PC-3 (cell line): ENCODE measurements around the gene AGPAT3. TPM values are rescaled to one million over a fixed set of nuclear protein-coding genes. Genes with fewer than 3 reads are reported as not detected.

Experiments used
- ATAC-seq: fragments of 200-7000 bp; cut with Tn5 transposase; 2 replicates; pipeline ENCODE4 v1.9.1; 2020; ENCODE audit warnings: mild to moderate bottlenecking, moderate library complexity
- BruUV-seq: library from RNA; stranded (reverse); fragments of 400-500 nt; replicated peaks from 2 replicates; lab custom pipeline; 2021; lab: Mats Ljungman, UMichigan
- CTCF ChIA-PET: fragments of 300-600 bp; sonication (Branson Sonifier 250); formaldehyde crosslinking; loops from one replicate; lab custom pipeline; 2022; ENCODE audit warnings: antibody characterized with exemption; lab: Charles Lee
- POLR2A ChIA-PET: fragments of 300-600 bp; sonication (Branson Sonifier 250); formaldehyde crosslinking; loops from one replicate; lab custom pipeline; 2022; ENCODE audit warnings: antibody characterized with exemption; ENCODE audit not compliant: unreplicated experiment; lab: Charles Lee
- DNase-seq: peaks from one replicate; pipeline ENCODE4 v3.0.0-alpha.2; 2015
- H2AFZ ChIP-seq: fragments of 300-600 bp; sonication (generic); 2 replicates; pipeline ENCODE4 v1.6.0; 2016; ENCODE audit warnings: antibody characterized with exemption, low read length
- H3F3A ChIP-seq: fragments of 300-600 bp; sonication (generic); one replicate; pipeline ENCODE4 v1.6.0; 2017; ENCODE audit warnings: antibody characterized with exemption, low read length, control low read depth, mild to moderate bottlenecking; ENCODE audit not compliant: unreplicated experiment
- H3K27ac ChIP-seq: fragments of 300-600 bp; sonication (generic); 2 replicates; pipeline ENCODE4 v1.5.1; 2016; ENCODE audit warnings: mild to moderate bottlenecking, low read length
- H3K27me3 ChIP-seq: fragments of 300-600 bp; sonication (generic); 2 replicates; pipeline ENCODE4 v1.6.1; 2016; ENCODE audit warnings: low read length, mixed read lengths
- H3K36me3 ChIP-seq: fragments of 300-600 bp; sonication (generic); 2 replicates; pipeline ENCODE4 v1.6.1; 2016; ENCODE audit warnings: low read depth, mixed run types, low read length, mixed read lengths
- H3K4me1 ChIP-seq: fragments of 300-600 bp; sonication (generic); 2 replicates; pipeline ENCODE4 v1.5.1; 2016; ENCODE audit warnings: low read length; ENCODE audit not compliant: insufficient read depth
- H3K4me2 ChIP-seq: fragments of 300-600 bp; sonication (generic); 2 replicates; pipeline ENCODE4 v1.6.0; 2016; ENCODE audit warnings: low read length
- H3K4me3 ChIP-seq: fragments of 300-600 bp; sonication (generic); 2 replicates; pipeline ENCODE4 v1.5.1; 2016; ENCODE audit warnings: mild to moderate bottlenecking, low read length, mixed read lengths
- H3K79me2 ChIP-seq: fragments of 300-600 bp; sonication (generic); 2 replicates; pipeline ENCODE4 v1.6.1; 2017; ENCODE audit warnings: low read length, mixed read lengths
- H3K9ac ChIP-seq: fragments of 300-600 bp; sonication (generic); 2 replicates; pipeline ENCODE4 v1.6.0; 2016; ENCODE audit warnings: mild to moderate bottlenecking, low read length
- H3K9me2 ChIP-seq: fragments of 300-600 bp; sonication (generic); replicated peaks from 2 replicates; pipeline ENCODE4 v1.6.1; 2016; ENCODE audit warnings: mixed run types, low read length, mixed read lengths
- H3K9me3 ChIP-seq: fragments of 300-600 bp; sonication (generic); 2 replicates; pipeline ENCODE4 v1.6.1; 2016; ENCODE audit warnings: low read length, mixed read lengths
- H4K20me1 ChIP-seq: fragments of 300-600 bp; sonication (generic); 2 replicates; pipeline ENCODE4 v1.6.1; 2016; ENCODE audit warnings: low read length, mixed read lengths
- CTCF ChIP-seq: fragments of 300-600 bp; sonication (generic); conservative IDR thresholded peaks from 2 replicates; pipeline ENCODE4 v1.5.1; 2017; ENCODE audit warnings: antibody characterized with exemption, low read depth, mild to moderate bottlenecking, low read length
- EZH2 ChIP-seq: fragments of 300-600 bp; sonication (generic); IDR thresholded peaks from one replicate; pipeline ENCODE4 v1.6.1; 2017; ENCODE audit warnings: antibody characterized with exemption, mild to moderate bottlenecking, low read length; ENCODE audit not compliant: unreplicated experiment
- EZH2phosphoT487 ChIP-seq: fragments of 300-600 bp; sonication (generic); IDR thresholded peaks from 2 replicates; pipeline ENCODE4 v1.6.1; 2018; ENCODE audit warnings: mild to moderate bottlenecking, antibody characterized with exemption, low read length, borderline replicate concordance
- intact Hi-C: fragments of 100-400 bp; cut with micrococcal nuclease; formaldehyde crosslinking; loops from 2 replicates; pipeline ENCODE4 v1.9.0; 2023
- total RNA-seq: library from RNA; depleted of rRNA; stranded (reverse); fragments of >200 nt; gene quantifications from 2 replicates; pipeline ENCODE4 v1.2.3, GENCODE V29; 2014

The AGPAT3 gene
- total RNA-seq, 1 experiment from 2014 or later: 76.1 TPM

- BruUV-seq: no TSS peak
- H3K27me3 ChIP-seq: no peaks in the 10 kb centered on the region
- no peak overlapping the region for H3K27ac ChIP-seq
- no peak overlapping the region for H3K4me3 ChIP-seq
- H3K9me2 ChIP-seq: no peaks in the 10 kb centered on the region
- no peaks in the 10 kb centered on the region for H3K4me1 ChIP-seq
- ATAC-seq: no peak
- intact Hi-C loops: no loop called here
- H3K9ac ChIP-seq: no peak overlapping the region
- ChIA-PET POLR2A (no interaction called here), CTCF (no interaction called here)
- no peaks in the 10 kb centered on the region for H3F3A ChIP-seq
- no peak for DNase-seq
- no peaks in the 10 kb centered on the region for H4K20me1 ChIP-seq
- no peaks in the 10 kb centered on the region for H3K79me2 ChIP-seq
- TF ChIP-seq EZH2 (no peak), EZH2phosphoT487 (no peak), CTCF (no peak)
- H2AFZ ChIP-seq: no peak overlapping the region
- peaks cover 15% of the 10 kb centered on the region for H3K36me3 ChIP-seq
- H3K9me3 ChIP-seq: 0 out of 2 replicates have a peak, but pooled peaks cover 8% of the 10 kb centered on the region
- no peak overlapping the region for H3K4me2 ChIP-seq
Observed at GRCh38 chr21:43951911-43952703, 87.1 kb downstream of the AGPAT3 start.

DNA sequence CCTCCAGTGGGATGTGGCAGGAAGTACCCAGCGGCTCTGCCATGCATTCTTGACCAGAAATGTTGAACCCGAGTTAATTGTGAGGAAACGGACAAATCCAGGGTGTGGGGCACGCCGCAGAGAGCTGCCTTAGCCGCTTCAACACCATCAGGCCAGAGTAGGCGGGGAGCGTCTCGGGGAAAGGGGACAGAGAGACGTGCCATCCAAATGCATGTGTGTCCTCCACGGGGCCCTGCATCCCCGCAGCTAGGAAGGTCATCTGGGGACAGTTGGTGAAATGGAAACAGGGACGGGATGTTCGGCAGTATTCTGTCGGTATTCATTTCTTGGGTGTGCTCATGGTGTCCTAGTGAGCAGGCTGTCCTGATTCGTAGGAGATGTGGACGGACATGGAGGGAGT, 88.0 kb downstream of the AGPAT3 start:
- TF ChIP-seq EZH2: no peak
- no peak for TF ChIP-seq EZH2phosphoT487
- TF ChIP-seq CTCF: no peak
- Histone ChIP-seq H3K27ac (no peak overlapping the region), H2AFZ (no peak overlapping the region), H3F3A (no peaks in the 10 kb centered on the region), H3K4me3 (no peak overlapping the region), H3K4me2 (no peak overlapping the region), H3K9me3 (0 out of 2 replicates have a peak, but pooled peaks cover 8% of the 10 kb centered on the region), H4K20me1 (no peaks in the 10 kb centered on the region), H3K9ac (no peak overlapping the region), H3K27me3 (no peaks in the 10 kb centered on the region), H3K9me2 (no peaks in the 10 kb centered on the region), H3K4me1 (no peaks in the 10 kb centered on the region), H3K36me3 (peaks cover 13% of the 10 kb centered on the region), H3K79me2 (no peaks in the 10 kb centered on the region)
- DNase-seq (no peak), ATAC-seq (no peak)
- CTCF ChIA-PET: no interaction called here
- no TSS peak for BruUV-seq
- POLR2A ChIA-PET: interaction anchor here (0.6 kb wide), 1 partner anchor 24 kb away, joined by 3 read pairs; no protein-coding TSS in a partner anchor
- intact Hi-C loops: no loop called here

GRCh38 chr21:43954042-43954441, 89.0 kb downstream of the AGPAT3 start:
- Histone ChIP-seq H4K20me1 (no peaks in the 10 kb centered on the region), H3K4me3 (no peak overlapping the region), H3K36me3 (peaks cover 5% of the 10 kb centered on the region; the same call in 1 of the 2 replicates), H3F3A (no peaks in the 10 kb centered on the region), H3K9ac (no peak overlapping the region), H3K4me1 (no peaks in the 10 kb centered on the region), H3K79me2 (no peaks in the 10 kb centered on the region), H2AFZ (no peak overlapping the region), H3K9me3 (0 out of 2 replicates have a peak, but pooled peaks cover 4% of the 10 kb centered on the region), H3K4me2 (no peak overlapping the region), H3K27ac (no peak overlapping the region), H3K27me3 (no peaks in the 10 kb centered on the region), H3K9me2 (no peaks in the 10 kb centered on the region)
- no peak for ATAC-seq
- intact Hi-C loops: no loop called here
- TF ChIP-seq EZH2 (no peak), EZH2phosphoT487 (no peak), CTCF (no peak)
- POLR2A ChIA-PET: no interaction called here
- CTCF ChIA-PET: no interaction called here
- no TSS peak for BruUV-seq
- no peak for DNase-seq
